GM21737 (cell line): Measurements from ENCODE around the gene SOX14.

Experiments used
- ATAC-seq: cut with Tn5 transposase; IDR thresholded peaks from one replicate; pipeline ENCODE4 v1.9.1; 2021; ENCODE audit warnings: mild to moderate bottlenecking, moderate library complexity; ENCODE audit not compliant: unreplicated experiment

The SOX14 gene

GRCh38 chr3:137764001-137764433 lies at the start of gene SOX14:
TSS of gene SOX14 (plus strand) at chr3:137764315. CDS start at chr3:137764785, 470 bp downstream.
- ATAC-seq = no peak

GRCh38 chr3:137714551-137714950 lies 49.6 kb upstream of the SOX14 start:
- ATAC-seq = no peak

GRCh38 chr3:137724240-137724639 lies 39.9 kb upstream of the SOX14 start:
- no peak for ATAC-seq

GRCh38 chr3:137737208-137737607 lies 26.9 kb upstream of the SOX14 start:
- ATAC-seq = no peak

- ATAC-seq = no peak
These were observed 25.4 kb upstream of the SOX14 start for GRCh38 chr3:137738710-137739109.

- no peak for ATAC-seq
These were observed 20.5 kb upstream of the SOX14 start for GRCh38 chr3:137743608-137744007.

- no peak for ATAC-seq
These were observed 17.3 kb upstream of the SOX14 start for GRCh38 chr3:137746808-137747207.

GRCh38 chr3:137759505-137759904 lies 4.6 kb upstream of the SOX14 start:
- ATAC-seq = no peak

GRCh38 chr3:137760341-137761098 lies 3.6 kb upstream of the SOX14 start:
- no peak for ATAC-seq

- no peak for ATAC-seq
These were observed 3.0 kb upstream of the SOX14 start for GRCh38 chr3:137761099-137761562.

- ATAC-seq = no peak
These were observed 2.3 kb upstream of the SOX14 start for GRCh38 chr3:137761563-137762503.

GRCh38 chr3:137762674-137763593 lies 1.2 kb upstream of the SOX14 start:
- no peak for ATAC-seq

- ATAC-seq = no peak
These were observed 549 bp upstream of the SOX14 start for GRCh38 chr3:137763594-137763938.

- ATAC-seq = no peak
These were observed 621 bp downstream of the SOX14 start for GRCh38 chr3:137764563-137765309.

- no peak for ATAC-seq
These were observed 1.4 kb downstream of the SOX14 start for GRCh38 chr3:137765310-137766033.

GRCh38 chr3:137766041-137766875 lies 2.1 kb downstream of the SOX14 start:
- no peak for ATAC-seq

- ATAC-seq = no peak
These were observed 2.9 kb downstream of the SOX14 start for GRCh38 chr3:137766876-137767537.
